ENCODE measurements around the gene ACSBG1.
"Not testable (repeated sequence)": the region's sequence is repeated elsewhere in the genome, so short reads cannot be mapped to it uniquely, and the experiment has no call there.

Gene ACSBG1

GRCh38 chr15:78162038-78162437 lies 72.3 kb downstream of the ACSBG1 start:
- DNase-seq = no peak

GRCh38 chr15:78159395-78159794 lies 75.0 kb downstream of the ACSBG1 start:
- no peak for DNase-seq

DNA sequence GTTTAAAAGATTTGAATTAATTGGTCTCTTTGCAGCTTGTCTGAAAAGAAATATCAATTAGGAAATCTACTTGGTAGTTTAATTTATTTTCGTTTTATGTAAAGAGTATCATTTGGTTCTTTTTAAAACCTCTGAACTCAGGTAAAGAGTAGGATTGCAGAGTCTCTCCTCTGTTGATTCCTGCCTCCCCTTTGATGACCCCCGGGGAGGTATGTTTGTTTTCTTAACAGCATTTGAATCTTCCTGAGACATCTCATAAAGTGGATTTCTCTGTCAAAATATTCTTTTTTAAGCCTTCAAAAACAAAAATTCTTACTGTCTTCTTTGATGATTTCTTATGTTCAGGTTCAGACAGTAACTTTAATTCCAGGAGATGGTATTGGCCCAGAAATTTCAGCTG lies 77.2 kb downstream of the ACSBG1 start:
- DNase-seq = no peak

DNA sequence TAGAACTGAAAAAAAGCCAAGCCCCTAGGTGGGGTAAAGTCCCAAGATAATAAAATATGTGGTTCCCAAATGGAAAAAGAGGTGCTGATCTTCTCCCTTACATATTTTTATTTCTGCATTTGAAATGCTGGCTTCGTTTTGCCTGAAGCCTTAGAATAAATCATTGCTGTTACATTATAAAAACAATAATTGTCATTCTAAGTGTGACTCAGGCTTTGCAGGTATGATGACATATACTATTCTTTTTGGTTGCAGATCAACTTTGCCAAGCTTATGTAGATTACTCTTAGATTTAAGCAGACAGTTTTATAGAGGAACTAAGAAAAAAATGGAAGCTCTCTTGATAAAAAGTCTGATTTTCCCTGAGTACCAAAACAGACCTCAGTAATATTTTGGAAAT lies 77.7 kb downstream of the ACSBG1 start:
- no peak for DNase-seq

DNA sequence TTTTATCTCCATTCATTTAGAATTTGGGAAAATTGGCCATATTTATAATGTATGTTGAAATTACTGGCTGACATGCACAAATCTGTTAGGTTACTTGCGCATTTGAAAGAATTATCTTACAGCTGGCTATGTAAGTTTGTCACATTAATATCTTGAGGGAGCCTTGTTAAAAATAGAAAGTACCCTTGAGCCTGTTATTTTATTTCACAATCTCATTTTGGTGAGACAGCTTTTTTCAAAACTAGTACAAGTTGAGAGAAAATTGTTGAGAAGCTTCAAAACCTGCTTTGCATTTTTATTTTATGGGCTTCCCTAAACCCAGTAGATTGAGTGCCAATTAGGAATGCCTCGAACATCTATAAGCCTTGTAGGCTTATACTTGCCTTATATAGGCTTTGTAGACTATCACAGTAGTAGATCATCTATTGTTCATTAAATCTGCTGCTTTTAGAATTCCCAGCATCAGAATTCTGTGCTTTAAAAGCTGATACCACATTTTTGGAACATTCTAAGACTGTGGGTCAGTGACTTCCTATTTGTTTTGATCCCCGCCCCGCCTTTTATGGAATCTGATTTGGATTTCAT lies 78.9 kb downstream of the ACSBG1 start:
- DNase-seq = no peak

GRCh38 chr15:78154955-78155354 lies 79.4 kb downstream of the ACSBG1 start:
- DNase-seq = no peak

GRCh38 chr15:78151075-78151474 lies 83.3 kb downstream of the ACSBG1 start:
- not testable (repeated sequence) for DNase-seq

DNA sequence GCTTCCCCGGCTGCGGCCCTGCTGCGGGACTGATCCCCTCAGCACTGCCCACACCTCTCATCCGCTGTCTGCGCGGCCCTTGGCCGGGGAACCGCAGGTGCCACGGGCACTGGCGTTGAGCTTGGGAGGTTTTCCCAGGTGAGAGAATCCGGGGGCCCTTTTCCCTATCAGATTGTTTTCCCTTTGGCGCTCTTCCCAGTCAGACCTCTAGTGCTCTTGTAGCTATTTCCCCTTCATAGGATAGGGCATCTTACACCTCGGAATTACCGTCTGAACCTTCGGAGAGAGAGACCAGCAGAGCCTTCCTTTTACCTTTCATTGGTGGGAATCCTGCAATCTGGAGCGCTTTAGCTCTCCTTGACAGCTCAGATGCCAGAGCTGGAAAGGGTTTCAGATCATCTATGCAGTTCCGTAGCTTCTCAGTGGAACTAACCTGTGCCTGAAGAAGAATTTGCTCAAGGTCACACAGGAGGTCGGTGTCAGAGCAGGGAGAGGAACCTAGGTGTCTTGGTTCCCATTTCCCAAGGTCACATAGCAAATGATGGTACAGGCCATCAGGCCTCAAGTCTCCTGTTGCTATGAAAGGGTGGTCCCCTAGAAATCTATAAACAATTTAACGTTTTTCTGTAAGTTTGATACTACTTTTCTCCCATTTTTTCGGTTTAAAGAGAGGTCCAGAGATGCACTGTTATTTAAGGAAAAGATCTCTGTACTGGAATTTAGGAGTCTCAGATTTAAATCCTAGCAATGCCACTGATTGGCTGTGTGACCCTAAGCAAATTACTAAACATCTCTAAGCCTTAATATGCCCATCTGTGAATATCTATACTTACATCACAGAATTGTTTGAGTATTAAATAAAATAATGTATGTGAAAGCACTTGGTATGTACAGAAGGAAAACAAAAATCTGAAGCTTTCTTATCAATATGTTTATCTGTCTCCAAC lies 84.3 kb downstream of the ACSBG1 start:
- peak; percentile 42 for DNase-seq

DNA sequence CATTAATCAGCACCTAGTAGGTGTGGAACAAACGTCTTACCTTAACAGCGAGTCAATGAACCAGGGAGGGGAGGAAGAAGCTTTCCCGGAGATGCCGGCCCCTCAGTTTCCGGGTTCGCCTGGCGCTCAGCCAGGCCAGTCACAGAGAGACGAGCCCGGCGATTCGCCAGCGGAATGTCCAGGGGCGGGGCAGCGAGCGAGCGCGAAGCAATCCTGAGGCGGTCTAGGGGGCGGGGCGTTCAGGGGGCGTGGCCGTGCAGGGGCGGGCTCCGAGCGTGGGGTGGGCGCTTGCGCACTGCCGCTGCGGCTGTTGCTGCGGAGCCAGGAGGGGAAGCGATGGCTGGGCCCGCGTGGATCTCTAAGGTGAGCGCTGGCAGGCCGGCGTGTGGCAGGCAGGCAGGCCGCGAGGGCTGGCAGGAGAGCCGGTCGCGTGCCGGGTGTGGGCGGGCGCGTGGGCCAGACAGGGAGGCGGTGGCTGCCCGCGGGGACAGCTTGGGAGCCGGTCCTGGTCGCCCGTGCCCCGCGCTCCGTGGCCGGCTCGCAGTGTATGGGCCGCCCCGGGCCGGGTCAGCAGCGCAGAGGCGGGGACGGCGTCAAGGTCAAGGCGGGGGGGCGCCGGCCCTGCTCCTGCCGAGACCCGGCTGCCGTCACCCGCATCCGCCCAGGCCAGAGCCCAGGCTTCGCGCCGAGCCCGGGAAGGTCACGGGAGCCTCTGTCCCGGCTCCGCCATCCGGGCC lies 85.1 kb downstream of the ACSBG1 start, which contains the start of gene IDH3A:
TSS of gene IDH3A (plus strand) at position 295 of the 737 bp plus-strand sequence. CDS start at position 337, 42 bp downstream.
- peak; percentile 98 for DNase-seq

DNA sequence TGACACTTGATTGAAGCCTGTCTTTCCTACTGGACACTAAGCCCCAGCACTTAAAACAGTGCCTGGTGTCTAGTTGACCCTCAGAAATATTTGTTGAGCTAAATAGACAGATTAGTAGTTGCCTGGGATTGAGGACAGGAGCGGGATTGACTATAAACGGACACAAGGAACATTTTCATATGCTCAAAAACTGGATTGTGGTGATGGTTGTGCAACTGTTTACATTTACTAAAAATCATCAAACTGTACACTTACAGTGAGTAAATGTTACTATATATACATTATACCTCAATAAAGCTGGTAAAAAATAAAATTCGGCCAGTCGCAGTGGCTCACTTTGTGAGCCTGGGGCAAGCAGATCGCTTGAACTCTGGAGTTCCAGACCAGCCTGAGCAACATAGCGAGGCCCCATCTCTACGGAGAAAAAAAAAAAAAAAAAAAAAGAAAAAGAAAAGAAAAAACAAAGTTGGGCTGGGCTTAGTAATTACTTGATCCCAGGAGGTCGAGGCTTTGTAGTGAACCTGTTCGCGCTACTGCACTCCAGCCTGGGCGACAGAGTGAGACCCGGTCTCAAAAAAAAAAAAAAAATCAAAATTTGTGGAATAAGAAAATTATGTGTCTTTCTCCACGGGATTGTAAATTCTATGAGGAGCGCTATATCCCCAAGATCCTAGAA lies 85.8 kb downstream of the ACSBG1 start:
- peak; percentile 37 for DNase-seq

DNA sequence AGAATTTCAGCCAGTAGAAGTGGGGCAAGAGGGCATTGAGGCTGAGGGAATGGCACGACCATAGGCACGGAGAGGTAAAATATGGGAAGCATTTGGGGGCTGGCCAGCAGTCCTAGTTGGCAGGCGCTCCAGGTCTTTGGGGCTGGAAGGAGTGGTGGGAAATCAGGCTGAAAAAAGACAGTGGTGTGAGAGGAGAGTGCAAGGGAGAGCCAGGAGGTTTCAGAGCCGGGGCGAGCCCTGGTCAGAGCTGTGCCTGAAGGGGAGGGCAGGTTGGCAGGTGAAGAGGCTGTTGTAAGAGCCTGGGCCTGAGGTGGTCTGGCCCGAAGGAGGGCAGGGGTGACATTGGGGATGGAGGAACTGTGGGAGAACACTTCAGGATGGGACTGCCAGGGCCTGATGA lies 86.8 kb downstream of the ACSBG1 start:
- DNase-seq = no peak

GRCh38 chr15:78146425-78147154 lies 87.8 kb downstream of the ACSBG1 start:
- DNase-seq = no peak

GRCh38 chr15:78142332-78142731 lies 92.0 kb downstream of the ACSBG1 start:
- DNase-seq = no peak

DNA sequence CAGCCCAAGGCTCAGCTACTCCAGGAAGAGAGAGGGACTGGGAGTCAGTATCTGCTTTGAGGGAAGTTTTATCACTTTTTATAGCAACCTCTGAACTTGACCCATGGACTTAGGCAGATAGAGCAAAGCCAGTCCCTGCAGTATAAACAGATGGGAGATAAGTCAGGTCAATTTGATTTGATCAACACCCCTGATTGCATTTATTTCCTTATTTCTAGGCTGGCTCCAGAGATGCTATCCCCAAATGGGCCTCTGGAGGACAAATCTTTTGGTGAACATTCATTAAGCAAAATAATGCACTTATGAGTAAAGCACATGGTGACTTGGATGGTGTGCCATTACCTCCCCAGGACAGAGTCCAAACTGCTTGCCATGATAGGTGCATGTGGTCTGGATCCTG lies 94.1 kb downstream of the ACSBG1 start:
- DNase-seq = no peak

- DNase-seq = no peak
Observed at GRCh38 chr15:78139578-78139977, 94.8 kb downstream of the ACSBG1 start.

DNA sequence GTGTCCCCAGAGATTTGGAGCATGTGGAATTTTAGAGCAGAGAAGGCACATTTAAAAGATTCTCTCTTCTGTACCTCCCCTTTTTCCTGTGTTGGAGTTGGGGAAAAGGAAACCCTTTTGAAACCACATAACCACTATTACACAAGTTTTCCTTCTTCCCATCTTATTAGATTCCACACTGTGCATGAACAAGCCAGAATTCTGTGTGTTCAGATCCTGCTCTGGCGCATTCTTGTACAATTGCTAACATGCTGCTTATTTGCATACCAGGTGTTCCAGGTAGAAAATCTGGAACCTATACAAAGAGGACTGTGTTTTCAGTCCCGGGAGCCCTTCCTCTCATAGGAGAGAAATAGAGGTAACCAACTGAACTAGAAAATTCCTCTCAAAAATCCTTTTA lies 100.6 kb downstream of the ACSBG1 start:
- no peak for DNase-seq

DNA sequence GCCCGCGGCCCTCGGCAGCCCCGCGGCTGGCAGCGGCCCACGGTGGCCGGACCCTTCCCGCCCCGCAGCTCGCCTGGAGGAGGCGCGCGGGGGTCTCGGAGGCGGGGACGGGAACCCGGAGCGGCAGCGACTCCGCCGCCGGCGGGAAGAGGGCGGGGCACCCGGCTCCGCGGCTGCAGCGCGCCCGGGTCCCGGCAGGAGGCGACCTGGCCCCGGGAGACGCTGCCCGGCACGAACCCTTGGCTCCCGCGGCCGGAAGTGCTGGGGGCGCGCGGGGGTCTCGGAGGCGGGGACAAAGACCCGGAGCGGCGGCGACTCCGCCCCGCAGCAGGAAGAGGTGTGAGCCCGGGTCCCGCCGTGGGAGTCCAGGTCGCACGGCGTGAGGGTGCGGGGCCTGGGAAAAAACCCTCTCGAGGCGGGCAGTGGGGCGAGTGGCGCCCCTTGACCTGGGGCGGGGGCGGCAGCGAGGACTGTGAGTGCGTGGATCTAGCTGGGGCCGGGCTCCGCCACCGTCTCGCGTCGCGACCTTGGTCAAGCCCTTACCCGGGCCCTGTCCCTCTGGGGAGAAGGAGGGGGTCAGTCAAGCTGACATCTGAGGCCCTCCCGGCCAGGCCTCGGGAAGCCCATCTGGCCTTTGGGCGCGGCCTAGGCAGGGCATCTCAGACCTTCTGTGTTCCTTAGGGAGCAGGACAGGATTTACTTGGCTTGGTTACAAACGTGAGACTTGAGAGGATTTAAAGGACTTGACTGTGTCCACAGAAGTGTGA lies 102.9 kb downstream of the ACSBG1 start, which contains the start of gene CIB2:
TSS of gene CIB2 (minus strand) at position 151 of the 767 bp plus-strand sequence. CDS start 230 bp downstream, outside the sequence.
- peak; percentile 81 for DNase-seq

DNA sequence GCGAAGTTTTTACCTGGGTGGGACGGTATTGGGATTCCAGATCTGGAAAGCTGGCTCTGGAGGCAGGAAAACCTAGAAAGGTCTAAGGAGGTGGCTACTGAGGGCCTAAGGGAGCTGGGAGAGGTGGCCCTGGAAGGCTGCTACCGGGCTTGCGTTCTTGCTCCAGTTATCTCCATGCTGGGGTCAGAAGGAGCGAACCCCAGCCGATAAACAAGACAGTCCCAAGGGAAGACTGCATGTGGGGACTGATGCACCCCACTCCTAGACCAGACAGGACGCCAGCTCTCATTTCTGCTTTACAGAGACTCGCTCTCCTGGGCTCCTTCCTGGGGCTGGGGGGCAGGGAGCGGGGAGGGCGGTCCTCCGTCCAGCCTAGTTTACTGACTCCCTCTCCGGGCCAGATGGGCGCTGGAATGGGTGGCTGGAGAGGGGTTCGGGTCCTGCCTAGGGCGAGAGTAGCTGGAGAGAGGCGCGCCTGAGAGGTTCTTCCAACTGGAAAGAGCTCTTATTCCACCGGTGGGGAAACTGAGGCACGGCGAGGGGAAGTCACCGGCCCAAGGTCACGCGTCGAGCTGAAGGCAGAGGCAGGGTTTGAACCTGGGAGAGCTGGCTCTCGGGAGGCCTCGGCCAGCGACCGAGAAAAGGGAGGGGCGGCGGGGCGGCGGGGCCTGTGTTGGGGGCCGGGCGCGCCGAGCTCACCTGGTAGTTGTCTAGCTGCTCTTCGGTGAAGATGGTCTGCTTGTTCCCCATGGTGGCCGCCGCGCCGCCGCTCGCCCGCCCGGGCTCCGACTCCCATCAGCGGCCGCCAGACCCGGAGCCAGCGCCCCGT lies 103.7 kb downstream of the ACSBG1 start:
- no peak for DNase-seq

- no peak for DNase-seq
Observed at GRCh38 chr15:78129751-78130287, 104.5 kb downstream of the ACSBG1 start.

Data from OCI-M1 (cell line).